Measurements from ENCODE around the gene MPP7. TPM values are rescaled to one million over a fixed set of nuclear protein-coding genes. Genes with fewer than 3 reads are reported as not detected.

Gene MPP7
- total RNA-seq, 4 donors from 2014 or later, result 3.8 to 10.7 (median 6.4) TPM

- ATAC-seq (no peak), DNase-seq (no peak)
- no peaks in the 10 kb centered on the region for H3K27me3 ChIP-seq
These were observed 36.2 kb downstream of the MPP7 start for GRCh38 chr10:28266449-28267224.

GRCh38 chr10:28263136-28263857 lies 39.6 kb downstream of the MPP7 start:
- no peak for DNase-seq

More at GRCh38 chr10:28266449-28267224, 36.2 kb downstream of the MPP7 start:
- no peaks in the 10 kb centered on the region for H3K36me3 ChIP-seq
- H3K4me1 ChIP-seq, result peaks cover 0 to 7% of the 10 kb centered on the region in 2 donors
- H3K27ac ChIP-seq, result no peak overlapping the region
- in situ Hi-C loops (cut with MboI; ENCODE audit: low sequenced_read_pairs in 4 of 4), result no loop called here
- TF ChIP-seq POLR2A (IDR thresholded peaks at IDR 0.05), result no peak
- TF ChIP-seq, protein P1, sequence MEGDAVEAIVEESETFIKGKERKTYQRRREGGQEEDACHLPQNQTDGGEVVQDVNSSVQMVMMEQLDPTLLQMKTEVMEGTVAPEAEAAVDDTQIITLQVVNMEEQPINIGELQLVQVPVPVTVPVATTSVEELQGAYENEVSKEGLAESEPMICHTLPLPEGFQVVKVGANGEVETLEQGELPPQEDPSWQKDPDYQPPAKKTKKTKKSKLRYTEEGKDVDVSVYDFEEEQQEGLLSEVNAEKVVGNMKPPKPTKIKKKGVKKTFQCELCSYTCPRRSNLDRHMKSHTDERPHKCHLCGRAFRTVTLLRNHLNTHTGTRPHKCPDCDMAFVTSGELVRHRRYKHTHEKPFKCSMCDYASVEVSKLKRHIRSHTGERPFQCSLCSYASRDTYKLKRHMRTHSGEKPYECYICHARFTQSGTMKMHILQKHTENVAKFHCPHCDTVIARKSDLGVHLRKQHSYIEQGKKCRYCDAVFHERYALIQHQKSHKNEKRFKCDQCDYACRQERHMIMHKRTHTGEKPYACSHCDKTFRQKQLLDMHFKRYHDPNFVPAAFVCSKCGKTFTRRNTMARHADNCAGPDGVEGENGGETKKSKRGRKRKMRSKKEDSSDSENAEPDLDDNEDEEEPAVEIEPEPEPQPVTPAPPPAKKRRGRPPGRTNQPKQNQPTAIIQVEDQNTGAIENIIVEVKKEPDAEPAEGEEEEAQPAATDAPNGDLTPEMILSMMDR (IDR thresholded peaks at IDR 0.05 in 4 of 5, conservative IDR thresholded peaks at IDR 0.05 in 1 of 5), result no peak
- intact Hi-C loops (cut with DNase I; ENCODE audit: low total_unique reads), result no loop called here
- H3K9me3 ChIP-seq, result no peaks in the 10 kb centered on the region
- H3K4me3 ChIP-seq, result no peak overlapping the region

DNA sequence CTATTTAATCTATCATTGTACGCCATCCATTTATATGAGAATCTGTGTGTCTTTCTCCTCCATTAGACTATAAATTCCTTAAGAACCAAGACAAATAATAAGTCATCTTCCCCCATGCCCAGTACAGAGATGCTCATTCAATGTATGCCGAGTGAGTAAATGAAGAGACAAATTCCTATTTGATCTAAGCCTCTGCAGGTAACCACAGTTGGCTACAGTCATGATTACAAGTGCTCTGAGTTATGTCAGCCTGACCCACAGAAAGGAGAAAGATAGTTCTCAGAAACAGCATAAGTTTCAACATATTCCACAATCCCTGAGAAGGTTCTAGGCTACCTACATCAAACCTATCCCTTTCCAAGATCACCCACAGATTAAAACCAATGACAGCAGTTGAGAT lies 46.1 kb downstream of the MPP7 start:
- H3K36me3 ChIP-seq, result no peaks in the 10 kb centered on the region
- H3K9me3 ChIP-seq, result no peaks in the 10 kb centered on the region
- no peaks in the 10 kb centered on the region for H3K27me3 ChIP-seq
- H3K4me3 ChIP-seq, result no peak overlapping the region
- DNase-seq, result no peak
- in situ Hi-C loops (cut with MboI; ENCODE audit: low sequenced_read_pairs in 4 of 4), result no loop called here
- intact Hi-C loops (cut with DNase I; ENCODE audit: low total_unique reads), result no loop called here
- ATAC-seq, result no peak
- no peak overlapping the region for H3K27ac ChIP-seq
- TF ChIP-seq POLR2A (IDR thresholded peaks at IDR 0.05), result no peak
- TF ChIP-seq, protein P1 (IDR thresholded peaks at IDR 0.05 in 4 of 5, conservative IDR thresholded peaks at IDR 0.05 in 1 of 5), result no peak
- H3K4me1 ChIP-seq, result peaks cover 6 to 22% of the 10 kb centered on the region in 2 donors

More at GRCh38 chr10:28263136-28263857, 39.6 kb downstream of the MPP7 start:
- no peaks in the 10 kb centered on the region for H3K36me3 ChIP-seq
- H3K9me3 ChIP-seq, result no peaks in the 10 kb centered on the region
- in situ Hi-C loops (cut with MboI; ENCODE audit: low sequenced_read_pairs in 4 of 4), result no loop called here
- H3K27ac ChIP-seq, result no peak overlapping the region
- ATAC-seq, result no peak
- TF ChIP-seq, protein P1 (IDR thresholded peaks at IDR 0.05 in 4 of 5, conservative IDR thresholded peaks at IDR 0.05 in 1 of 5), result no peak
- H3K4me3 ChIP-seq, result no peak overlapping the region
- H3K27me3 ChIP-seq, result no peaks in the 10 kb centered on the region
- peaks cover 9 to 11% of the 10 kb centered on the region in 2 donors for H3K4me1 ChIP-seq
- intact Hi-C loops (cut with DNase I; ENCODE audit: low total_unique reads), result no loop called here

- H3K4me1 ChIP-seq, result peaks cover 3 to 15% of the 10 kb centered on the region in 2 donors
- intact Hi-C loops (cut with DNase I; ENCODE audit: low total_unique reads), result no loop called here
- no peaks in the 10 kb centered on the region for H3K36me3 ChIP-seq
- in situ Hi-C loops (cut with MboI; ENCODE audit: low sequenced_read_pairs in 4 of 4), result loop anchor here in 3 of 4 donors (5.0 kb wide), 1 partner anchor 128 kb away; no protein-coding TSS in a partner anchor
- ATAC-seq, result no peak
- TF ChIP-seq, protein P1 (IDR thresholded peaks at IDR 0.05 in 4 of 5, conservative IDR thresholded peaks at IDR 0.05 in 1 of 5), result no peak
- no peak for TF ChIP-seq POLR2A (IDR thresholded peaks at IDR 0.05)
- H3K27me3 ChIP-seq, result no peaks in the 10 kb centered on the region
- no peak overlapping the region for H3K27ac ChIP-seq
- no peaks in the 10 kb centered on the region for H3K9me3 ChIP-seq
- no peak for DNase-seq
- H3K4me3 ChIP-seq, result no peak overlapping the region
These were observed 48.4 kb downstream of the MPP7 start for GRCh38 chr10:28254290-28254985.

Data from gastrocnemius medialis (tissue), 4 donors.